HepG2 (cell line): ENCODE data around the gene AP1M2. TPM values are rescaled to one million over a fixed set of nuclear protein-coding genes. Genes with fewer than 3 reads are reported as not detected.

ENCODE experiments used
- ATAC-seq: fragments of 200-7000 bp; cut with Tn5 transposase; 3 replicates; pipeline ENCODE4 v1.9.1; 2020; ENCODE audit warnings: mild to moderate bottlenecking, moderate library complexity
- BruUV-seq: library from RNA; stranded (reverse); fragments of 400-500 nt; replicated peaks from 2 replicates; lab custom pipeline; 2021; lab: Mats Ljungman, UMichigan
- CTCF ChIA-PET: fragments of 300-600 bp; formaldehyde crosslinking; extraction: SDS; loops from one replicate; lab custom pipeline; 2021; ENCODE audit warnings: low total read pairs, inconsistent platforms, low intra/inter-chr PET ratio; lab: Yijun Ruan, JAX
- POLR2A ChIA-PET: fragments of 350-600 bp; sonication (Branson Sonifier 250); formaldehyde crosslinking; loops from one replicate; lab custom pipeline; 2020; ENCODE audit warnings: antibody characterized with exemption, inconsistent platforms; lab: Yijun Ruan, JAX
- DNase-seq: peaks from one replicate; pipeline ENCODE4 v3.0.0-alpha.2; 2015; ENCODE audit warnings: low spot score
- FAIRE-seq: peaks from 3 replicates; lab custom pipeline; 2011; peaks lifted over from hg19 to GRCh38; lab: Jason Lieb, UNC
- H2AFZ ChIP-seq: one replicate; pipeline ENCODE4 v1.6.1; 2011; ENCODE audit warnings: low read length, inconsistent platforms
- H3K27ac ChIP-seq: fragments of 300-600 bp; 3 replicates; pipeline ENCODE4 v1.8.0; 2011; ENCODE audit warnings: mixed run types, mild to moderate bottlenecking, mixed read lengths, low read length, inconsistent platforms; ENCODE audit not compliant: insufficient read depth; ENCODE audit errors: extremely low read length
- H3K27me3 ChIP-seq, 2 experiments: fragments of 200-600 bp in 1 of 2; 2 replicates in 1 of 2; 3 replicates in 1 of 2; pipeline versions ENCODE4 v1.6.0 to v1.8.0; 2011; ENCODE audit warnings: low read length in 2 of 2, mild to moderate bottlenecking in 2 of 2, moderate library complexity in 2 of 2, inconsistent platforms in 1 of 2; ENCODE audit not compliant: insufficient read depth in 2 of 2, control insufficient read depth in 1 of 2
- H3K36me3 ChIP-seq, 2 experiments: fragments of 200-600 bp in 1 of 2; replicated peaks in 1 of 2; 2 replicates in 1 of 2; 3 replicates in 1 of 2; pipeline versions ENCODE4 v1.5.1 to v1.8.0; 2011; ENCODE audit warnings: low read length in 2 of 2, inconsistent platforms in 1 of 2; ENCODE audit not compliant: insufficient read depth in 2 of 2, control insufficient read depth in 1 of 2
- H3K4me1 ChIP-seq: 2 replicates; pipeline ENCODE4 v1.5.1; 2012; ENCODE audit warnings: low read length, inconsistent platforms; ENCODE audit not compliant: insufficient read depth
- H3K4me2 ChIP-seq: 2 replicates; pipeline ENCODE4 v1.6.0; 2011; ENCODE audit warnings: low read depth, low read length, inconsistent platforms
- H3K4me3 ChIP-seq, 3 experiments: fragments of 200-600 bp in 1 of 3; sonication (generic), shearing (Covaris generic) in 1 of 3; replicated peaks in 1 of 3; 2 replicates each; pipeline ENCODE4 v1.5.1; 2011 to 2016; ENCODE audit warnings: low read length in 3 of 3, inconsistent platforms in 2 of 3, low read depth in 2 of 3, mild to moderate bottlenecking in 2 of 3, control low read depth in 1 of 3, mixed read lengths in 1 of 3; ENCODE audit not compliant: insufficient read depth in 1 of 3
- H3K79me2 ChIP-seq: one replicate; pipeline ENCODE4 v1.6.1; 2011; ENCODE audit warnings: low read length, inconsistent platforms; ENCODE audit not compliant: insufficient read depth
- H3K9ac ChIP-seq: 2 replicates; pipeline ENCODE4 v1.6.0; 2011; ENCODE audit warnings: mild to moderate bottlenecking, low read depth, low read length, inconsistent platforms; ENCODE audit not compliant: insufficient read depth
- H3K9me3 ChIP-seq: 2 replicates; pipeline ENCODE4 v1.5.1; 2012; ENCODE audit warnings: mild to moderate bottlenecking, low read length
- H4K20me1 ChIP-seq: 2 replicates; pipeline ENCODE4 v1.6.0; 2011; ENCODE audit warnings: inconsistent platforms, mild to moderate bottlenecking, low read length, moderate library complexity; ENCODE audit not compliant: insufficient read depth
- ADNP ChIP-seq: sonication (generic); formaldehyde crosslinking; IDR thresholded peaks from 2 replicates; pipeline ENCODE4 v1.4.0; 2020; ENCODE audit warnings: missing genetic modification reagents
- CHD4 ChIP-seq: fragments of 200-600 bp; sonication (generic); IDR thresholded peaks from 2 replicates; pipeline ENCODE4 v1.7.0; 2017; ENCODE audit warnings: mild to moderate bottlenecking, low read length, borderline replicate concordance
- KDM1A ChIP-seq: IDR thresholded peaks from 2 replicates; pipeline ENCODE4 v1.6.1; 2016; ENCODE audit warnings: missing compliant biosample characterization
- NFKB2 ChIP-seq: sonication (generic); formaldehyde crosslinking; IDR thresholded peaks from 2 replicates; pipeline ENCODE4 v1.4.0; 2020; ENCODE audit warnings: missing genetic modification reagents, borderline replicate concordance
- ZMAT3 ChIP-seq: sonication (generic); formaldehyde crosslinking; conservative IDR thresholded peaks from 2 replicates; pipeline ENCODE4 v1.7.0; 2021; ENCODE audit warnings: missing genetic modification reagents
- ZMYM3 ChIP-seq: sonication (generic); formaldehyde crosslinking; IDR thresholded peaks from 2 replicates; pipeline ENCODE4 v1.5.1; 2020; ENCODE audit warnings: mild to moderate bottlenecking, missing genetic modification reagents
- ZNF121 ChIP-seq: sonication (generic); formaldehyde crosslinking; IDR thresholded peaks from 2 replicates; pipeline ENCODE4 v1.5.0; 2020; ENCODE audit warnings: mild to moderate bottlenecking, missing genetic modification reagents
- ZNF629 ChIP-seq: sonication (generic); formaldehyde crosslinking; conservative IDR thresholded peaks from 2 replicates; pipeline ENCODE4 v1.5.0; 2020; ENCODE audit warnings: missing genetic modification reagents
- ZNF883 ChIP-seq: sonication (generic); formaldehyde crosslinking; IDR thresholded peaks from 2 replicates; pipeline ENCODE4 v1.5.1; 2020; ENCODE audit warnings: mild to moderate bottlenecking, missing genetic modification reagents; ENCODE audit errors: not compliant biosample characterization
- WGBS: methylation state at CpG from one replicate; pipeline ENCODE4 v1.1.6; 2017; ENCODE audit warnings: low lambda C conversion rate; 5-methylcytosine and 5-hydroxymethylcytosine counted together
- in situ Hi-C: cut with HindIII; loops from 2 replicates; pipeline ENCODE4 v1.10.0; 2017; ENCODE audit warnings: low pct_unique_long_range_greater_than_20kb; ENCODE audit not compliant: extremely low pct_ligation_motif_present
- intact Hi-C: fragments of 100-400 bp; cut with micrococcal nuclease; formaldehyde crosslinking; loops from one replicate; pipeline ENCODE4 v1.10.0; 2022; ENCODE audit not compliant: unreplicated experiment
- polyA plus RNA-seq, 8 experiments: library from polyadenylated mRNA; depleted of rRNA in 3 of 8; stranded (reverse) in 7 of 8; unstranded in 1 of 8; fragments of >200 nt; fragmentation: Illumina TruSeq in 4 of 8; extraction: Trizol in 4 of 8; gene quantifications; 2 replicates each; pipeline versions ENCODE4 v1.2.1 to v1.2.3, GENCODE V29; 2011 to 2016; ENCODE audit warnings: low read depth in 4 of 8, missing spikeins in 1 of 8, mixed read lengths in 1 of 8; ENCODE audit not compliant: insufficient read depth in 1 of 8
- total RNA-seq, 5 experiments: library from RNA; depleted of rRNA; stranded (reverse); fragments of >200 nt; fragmentation: Illumina TruSeq; extraction: Trizol; gene quantifications; 2 replicates each; pipeline ENCODE4 v1.2.3, GENCODE V29; 2016; ENCODE audit warnings: low read depth in 1 of 5
- TF ChIP-seq, protein P1 (sequence below): sonication (generic); formaldehyde crosslinking; IDR thresholded peaks from 2 replicates; pipeline ENCODE4 v1.4.0; 2020; ENCODE audit warnings: mild to moderate bottlenecking, missing genetic modification reagents

The AP1M2 gene
- total and polyA plus RNA-seq, 2 of the 13 experiments (the other 11 are each of a cell fraction or from before 2014, with no cell fraction given) = 6.3 to 76.8 TPM

DNA sequence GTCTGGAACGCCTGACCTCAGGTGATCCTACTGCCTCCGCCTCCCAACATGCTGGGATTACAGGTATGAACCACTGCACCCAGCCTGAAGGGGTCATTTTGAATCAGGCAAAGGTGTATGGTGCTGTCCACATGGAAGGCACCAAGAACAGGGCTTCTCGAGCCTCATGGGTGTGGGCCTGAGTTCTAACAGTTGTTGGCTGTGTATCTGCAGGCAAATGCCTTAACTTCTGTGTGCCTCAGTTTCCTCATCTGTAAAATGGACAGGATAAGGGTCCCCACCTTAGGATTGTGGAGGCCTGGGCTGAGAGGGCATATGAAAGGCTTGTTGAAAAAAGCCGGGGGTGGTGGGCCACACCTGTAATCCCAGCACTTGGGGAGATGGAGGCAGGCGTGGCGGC lies 9.2 kb downstream of the AP1M2 start (continued):
- TF ChIP-seq, protein P1, sequence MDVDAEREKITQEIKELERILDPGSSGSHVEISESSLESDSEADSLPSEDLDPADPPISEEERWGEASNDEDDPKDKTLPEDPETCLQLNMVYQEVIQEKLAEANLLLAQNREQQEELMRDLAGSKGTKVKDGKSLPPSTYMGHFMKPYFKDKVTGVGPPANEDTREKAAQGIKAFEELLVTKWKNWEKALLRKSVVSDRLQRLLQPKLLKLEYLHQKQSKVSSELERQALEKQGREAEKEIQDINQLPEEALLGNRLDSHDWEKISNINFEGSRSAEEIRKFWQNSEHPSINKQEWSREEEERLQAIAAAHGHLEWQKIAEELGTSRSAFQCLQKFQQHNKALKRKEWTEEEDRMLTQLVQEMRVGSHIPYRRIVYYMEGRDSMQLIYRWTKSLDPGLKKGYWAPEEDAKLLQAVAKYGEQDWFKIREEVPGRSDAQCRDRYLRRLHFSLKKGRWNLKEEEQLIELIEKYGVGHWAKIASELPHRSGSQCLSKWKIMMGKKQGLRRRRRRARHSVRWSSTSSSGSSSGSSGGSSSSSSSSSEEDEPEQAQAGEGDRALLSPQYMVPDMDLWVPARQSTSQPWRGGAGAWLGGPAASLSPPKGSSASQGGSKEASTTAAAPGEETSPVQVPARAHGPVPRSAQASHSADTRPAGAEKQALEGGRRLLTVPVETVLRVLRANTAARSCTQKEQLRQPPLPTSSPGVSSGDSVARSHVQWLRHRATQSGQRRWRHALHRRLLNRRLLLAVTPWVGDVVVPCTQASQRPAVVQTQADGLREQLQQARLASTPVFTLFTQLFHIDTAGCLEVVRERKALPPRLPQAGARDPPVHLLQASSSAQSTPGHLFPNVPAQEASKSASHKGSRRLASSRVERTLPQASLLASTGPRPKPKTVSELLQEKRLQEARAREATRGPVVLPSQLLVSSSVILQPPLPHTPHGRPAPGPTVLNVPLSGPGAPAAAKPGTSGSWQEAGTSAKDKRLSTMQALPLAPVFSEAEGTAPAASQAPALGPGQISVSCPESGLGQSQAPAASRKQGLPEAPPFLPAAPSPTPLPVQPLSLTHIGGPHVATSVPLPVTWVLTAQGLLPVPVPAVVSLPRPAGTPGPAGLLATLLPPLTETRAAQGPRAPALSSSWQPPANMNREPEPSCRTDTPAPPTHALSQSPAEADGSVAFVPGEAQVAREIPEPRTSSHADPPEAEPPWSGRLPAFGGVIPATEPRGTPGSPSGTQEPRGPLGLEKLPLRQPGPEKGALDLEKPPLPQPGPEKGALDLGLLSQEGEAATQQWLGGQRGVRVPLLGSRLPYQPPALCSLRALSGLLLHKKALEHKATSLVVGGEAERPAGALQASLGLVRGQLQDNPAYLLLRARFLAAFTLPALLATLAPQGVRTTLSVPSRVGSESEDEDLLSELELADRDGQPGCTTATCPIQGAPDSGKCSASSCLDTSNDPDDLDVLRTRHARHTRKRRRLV (CRISPR knock-in tag) = no peak
- TF ChIP-seq, all 625 proteins: peak for 2

DNA sequence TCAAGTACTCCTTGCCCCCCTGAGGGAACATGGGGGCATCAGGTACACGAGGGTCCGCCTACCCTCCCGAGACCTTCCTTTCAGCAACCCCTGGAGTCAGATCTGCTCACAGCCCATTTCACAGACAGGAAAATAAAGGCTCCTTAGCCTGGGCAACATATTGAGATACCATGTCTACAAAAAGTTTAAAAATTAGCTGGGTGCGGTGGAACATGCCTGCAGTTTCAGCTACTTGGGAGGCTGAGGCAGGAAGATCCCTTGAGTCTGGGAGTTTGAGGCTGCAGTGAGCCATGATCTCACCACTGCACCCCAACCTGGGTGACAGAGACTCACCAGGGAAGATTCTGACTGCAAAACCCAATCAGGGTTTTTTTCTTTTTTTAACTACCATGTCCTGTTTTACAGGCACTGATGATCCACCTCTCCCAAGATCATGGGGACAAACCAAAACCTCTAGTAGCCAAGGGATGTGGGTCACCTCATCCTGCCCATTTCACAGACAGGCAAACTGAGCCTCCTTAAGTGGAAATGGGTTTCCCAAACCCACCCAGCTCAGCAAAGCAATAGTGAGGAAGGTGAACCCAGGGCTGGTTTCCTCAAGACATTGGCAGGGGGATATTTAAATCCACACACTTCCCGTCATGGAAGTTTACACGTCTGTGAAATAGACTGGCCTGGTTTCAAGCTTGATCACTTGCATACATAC lies 11.9 kb downstream of the AP1M2 start:
- no TSS peak for BruUV-seq
- no peaks in the 10 kb centered on the region for H3K27me3 ChIP-seq
- H3K4me3 ChIP-seq = no peak overlapping the region; a peak in 1 of 6 replicates
- H3K36me3 ChIP-seq = no peaks in the 10 kb centered on the region
- FAIRE-seq = no peak
- CTCF ChIA-PET = no interaction called here
- H3K79me2 ChIP-seq = peaks cover 9% of the 10 kb centered on the region
- 0 out of 2 replicates have a peak, but pooled peaks have one; percentile 30 for TF ChIP-seq NFKB2 (CRISPR knock-in tag)
- TF ChIP-seq ZNF883 = no peak
- peak; percentile 23; the same call in 1 of the 2 replicates for TF ChIP-seq ADNP (CRISPR knock-in tag)
- peak; percentile 74 for TF ChIP-seq ZNF121 (CRISPR knock-in tag)
- TF ChIP-seq ZMAT3 = no peak
- peak; percentile 95 for TF ChIP-seq ZNF629 (CRISPR knock-in tag)
- TF ChIP-seq ZMYM3 (CRISPR knock-in tag) = peak; percentile 86
- 0 out of 2 replicates have a peak, but pooled peaks have one; percentile 29 for TF ChIP-seq KDM1A (CRISPR knock-in tag)
- TF ChIP-seq CHD4 = peak; percentile 75; the same call in 1 of the 2 replicates
- TF ChIP-seq, all 625 proteins: peak for 7
- Histone ChIP-seq H4K20me1 (no peaks in the 10 kb centered on the region), H3K4me1 (peaks cover 44% of the 10 kb centered on the region), H3K27ac (no peak overlapping the region), H3K9ac (no peak overlapping the region), H3K4me2 (peak overlapping the region; percentile 32; the same call in 1 of the 2 replicates), H3K9me3 (no peaks in the 10 kb centered on the region), H2AFZ (no peak overlapping the region)
- no peak for ATAC-seq
- no peak for DNase-seq
- in situ Hi-C loops (no loop called here), intact Hi-C loops (no loop called here)
- POLR2A ChIA-PET = no interaction called here
- WGBS = 97% methylated on average over 6 of the region's 6 CpGs
